NCI-H748 (cell line): ENCODE data around the gene MAFF.
"Not testable (repeated sequence)": the region's sequence is repeated elsewhere in the genome, so short reads cannot be mapped to it uniquely, and the experiment has no call there.

Source experiments
- DNase-seq: peaks from one replicate; lab custom pipeline; 2025; ENCODE audit not compliant: unreplicated experiment; lab: John Stamatoyannopoulos, UW

Gene MAFF

DNA sequence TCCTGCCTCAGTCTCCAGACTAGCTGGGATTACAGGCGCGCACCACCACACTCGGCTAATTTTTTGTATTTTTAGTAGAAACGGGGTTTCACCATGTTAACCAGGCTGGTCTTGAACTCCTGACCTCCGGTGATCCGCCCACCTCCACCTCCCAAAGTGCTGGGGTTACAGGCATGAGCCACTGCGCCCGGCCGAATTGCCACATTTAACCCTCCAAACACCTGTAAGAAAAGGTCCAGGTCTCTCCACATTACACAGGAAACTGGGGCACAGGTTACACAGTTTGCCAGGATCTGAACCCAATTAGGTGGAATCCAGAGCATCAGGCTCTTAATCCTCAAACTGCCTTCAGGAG is 24.2 kb upstream of the MAFF start:
- DNase-seq = not testable (repeated sequence)

DNA sequence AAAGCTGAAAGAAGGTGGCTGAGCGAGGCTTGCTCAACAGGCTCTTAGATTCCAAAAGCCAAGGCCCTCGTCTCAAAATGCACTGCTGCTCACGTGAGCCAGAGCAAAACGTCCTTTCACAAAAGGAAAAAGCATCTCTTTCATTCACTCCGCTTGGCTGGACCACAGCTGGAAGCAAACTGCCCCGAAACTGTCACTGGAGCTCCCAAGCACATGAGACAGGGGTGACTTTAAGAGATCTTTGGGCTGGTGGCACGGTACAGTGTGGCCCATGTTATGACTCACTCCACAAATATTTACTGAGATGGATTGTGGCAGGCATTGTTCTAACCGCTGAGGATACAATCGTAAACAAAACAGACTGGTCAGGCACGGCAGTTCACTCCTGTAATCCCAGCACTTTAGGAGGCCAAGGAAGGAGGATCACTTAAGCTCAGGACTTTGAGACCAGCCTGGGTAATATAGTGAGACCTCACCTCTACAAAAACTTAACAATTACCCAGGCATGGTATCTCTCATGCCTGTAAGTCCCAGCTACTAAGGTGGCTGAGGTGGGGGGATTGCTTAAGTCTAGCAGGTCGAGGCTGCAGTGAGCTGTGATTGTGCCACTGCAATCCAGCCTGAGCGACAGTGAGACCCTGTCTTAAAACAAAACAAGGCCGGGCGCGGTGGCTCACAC is 23.7 kb upstream of the MAFF start:
- peak; percentile 52 for DNase-seq

DNA sequence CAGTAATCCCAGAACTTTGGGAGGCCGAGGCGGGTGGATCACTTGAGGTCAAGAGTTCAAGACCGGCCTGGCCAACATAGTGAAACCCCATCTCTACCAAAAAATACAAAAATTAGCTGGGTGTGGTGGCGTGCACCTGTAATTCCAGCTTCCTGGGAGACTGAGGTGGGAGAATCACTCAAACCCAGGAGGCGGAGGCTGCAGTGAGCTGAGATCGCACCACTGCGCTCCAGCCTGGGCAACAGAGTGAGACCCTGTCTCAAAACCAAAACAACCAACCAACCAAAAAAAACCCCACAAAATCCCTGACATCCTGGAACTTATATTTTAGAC is 23.2 kb upstream of the MAFF start:
- not testable (repeated sequence) for DNase-seq

DNA sequence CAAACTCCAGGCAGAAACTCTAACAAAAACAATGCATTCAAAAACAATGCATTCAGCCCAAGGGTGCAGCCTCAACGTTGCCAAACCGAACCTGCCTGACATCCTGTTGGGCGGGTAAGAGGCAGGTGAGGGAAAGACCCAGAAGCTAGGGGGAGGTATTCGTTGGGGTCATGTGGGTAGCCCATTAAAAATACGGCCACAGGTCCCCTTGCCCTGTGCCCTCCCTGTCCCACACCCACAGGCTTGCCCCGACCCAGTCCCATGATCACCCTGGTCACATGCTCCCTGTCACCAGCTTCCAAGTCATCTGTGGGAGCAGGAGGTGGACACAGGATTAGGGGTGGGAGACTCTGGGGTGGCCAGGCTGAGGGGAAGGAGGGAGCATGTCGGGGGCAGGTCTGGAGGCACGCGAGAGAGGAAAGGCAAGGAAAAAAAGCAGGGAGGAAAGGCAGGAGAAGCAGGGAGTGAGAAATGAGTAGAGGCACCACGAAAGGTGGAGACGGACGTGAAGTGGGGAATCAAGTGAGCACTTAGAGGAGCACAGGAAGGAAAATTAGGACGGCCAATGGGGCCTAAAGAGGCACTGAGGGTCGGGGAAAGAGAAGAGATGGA is 20.8 kb upstream of the MAFF start:
- peak; percentile 24 for DNase-seq

DNA sequence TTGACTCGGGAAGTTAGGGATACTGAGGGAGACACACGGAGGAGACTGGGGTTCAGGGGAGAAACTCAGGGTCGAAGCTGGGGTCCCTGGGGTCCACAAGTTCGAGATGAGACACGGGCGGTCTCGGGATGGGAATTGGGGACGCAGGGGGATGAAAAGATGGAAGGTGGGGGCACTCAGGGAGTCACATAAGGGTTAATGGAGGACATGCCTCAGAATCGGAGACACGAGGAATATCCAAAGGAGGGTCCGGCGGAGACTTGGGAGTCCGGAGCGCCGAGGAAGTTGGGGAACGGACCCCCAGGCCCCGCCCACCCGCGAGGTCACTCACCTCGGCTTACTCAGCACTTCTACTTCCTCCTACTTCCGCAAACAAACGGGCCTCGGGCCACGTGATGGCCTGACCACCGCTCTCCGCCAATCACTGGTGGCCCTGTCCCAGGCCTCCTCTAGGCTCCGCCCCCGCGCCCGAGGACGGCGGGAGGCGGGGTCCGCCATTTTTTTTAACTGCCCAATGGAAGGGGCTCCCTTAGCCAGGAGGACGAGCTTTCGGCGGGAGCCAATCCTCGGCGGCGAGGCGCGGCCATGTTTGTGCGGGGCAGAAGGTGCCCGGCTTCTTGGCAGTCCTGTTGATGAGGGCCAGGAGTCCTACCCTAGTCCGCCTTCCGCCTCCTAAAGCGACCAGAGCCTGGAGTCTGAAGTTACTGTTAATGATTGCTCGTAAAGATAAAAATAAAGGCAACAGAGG is 20.2 kb upstream of the MAFF start, which contains the start of gene PLA2G6:
TSS of gene PLA2G6 (minus strand) at position 378 of the 748 bp plus-strand sequence. CDS start 12,404 bp downstream, outside the sequence.
- peak; percentile 97 for DNase-seq

DNA sequence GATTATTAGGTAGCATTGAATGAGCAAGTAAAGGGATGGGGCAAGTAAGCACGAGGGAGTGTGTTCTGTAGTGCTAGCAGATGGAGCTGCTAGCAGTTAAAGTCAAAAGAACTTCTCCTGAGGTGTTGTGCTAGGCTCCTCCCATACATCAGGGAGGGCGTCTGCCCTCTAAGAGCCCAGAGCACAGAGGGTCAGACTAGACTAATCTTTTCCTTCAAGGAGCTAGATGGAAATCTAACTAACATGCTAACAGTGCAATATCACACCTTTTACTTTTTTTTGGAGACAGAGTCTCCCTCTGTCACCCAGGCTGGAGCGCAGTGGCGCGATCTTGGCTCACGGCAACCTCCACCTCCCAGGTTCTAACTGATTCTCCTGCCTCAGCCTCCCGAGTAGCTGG is 17.0 kb upstream of the MAFF start:
- DNase-seq = no peak

DNA sequence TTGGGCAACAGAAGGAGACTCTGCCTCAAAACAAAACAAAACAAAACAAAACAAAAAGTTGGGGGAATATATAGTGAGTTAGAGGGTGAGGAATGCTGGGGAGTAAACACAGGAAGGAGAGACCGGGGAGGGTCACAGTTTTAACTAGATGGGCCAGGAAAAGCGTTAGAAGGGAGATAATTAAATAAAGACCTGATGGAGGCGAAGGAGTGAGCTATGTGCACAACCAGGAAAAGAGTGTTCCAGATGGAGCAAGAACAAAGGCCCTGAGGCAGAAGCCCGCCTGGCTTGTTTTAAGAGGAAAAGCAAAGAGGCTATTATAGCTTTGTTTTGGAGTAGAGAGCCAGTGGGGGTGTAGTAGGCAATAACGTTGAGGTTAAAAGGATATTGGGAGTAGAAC is 15.4 kb upstream of the MAFF start:
- DNase-seq = no peak

DNA sequence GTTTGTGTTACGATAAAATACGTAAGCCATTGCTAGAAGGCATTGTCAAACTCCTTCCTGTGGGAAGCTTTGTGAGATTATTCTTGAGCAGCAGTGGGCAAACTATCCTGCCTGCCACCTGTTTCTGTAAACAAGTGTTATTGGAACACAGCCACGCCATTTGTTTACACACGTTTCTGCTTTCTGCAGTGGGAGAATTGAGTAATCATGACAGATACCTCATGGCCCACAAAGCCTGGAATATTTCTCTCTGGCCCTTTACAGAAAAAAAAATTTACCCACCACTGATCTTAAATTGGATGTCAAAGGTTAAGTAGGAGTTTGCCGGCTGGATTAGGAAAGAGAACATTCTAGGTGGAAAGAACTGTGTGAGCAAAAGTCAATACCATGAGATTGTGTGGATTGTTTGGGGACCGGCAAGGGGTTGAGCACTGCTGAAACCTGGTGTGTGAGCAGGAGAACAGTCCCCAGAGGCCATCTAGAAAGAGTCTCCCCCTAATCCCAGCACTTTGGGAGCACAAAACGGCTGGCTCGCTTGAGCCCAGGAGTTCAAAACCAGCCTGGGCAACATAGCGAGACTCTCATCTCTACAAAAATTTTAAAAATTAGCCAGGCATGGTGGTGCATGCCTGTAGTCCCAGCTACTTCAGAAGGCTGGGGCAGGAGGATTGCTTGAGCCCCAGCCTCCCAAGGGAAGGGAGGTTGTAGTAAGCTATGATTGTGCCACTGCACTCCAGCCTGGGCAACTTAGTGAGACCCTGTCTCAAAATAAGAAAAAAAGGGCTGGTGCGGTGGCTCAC is 14.2 kb upstream of the MAFF start:
- peak; percentile 26 for DNase-seq

DNA sequence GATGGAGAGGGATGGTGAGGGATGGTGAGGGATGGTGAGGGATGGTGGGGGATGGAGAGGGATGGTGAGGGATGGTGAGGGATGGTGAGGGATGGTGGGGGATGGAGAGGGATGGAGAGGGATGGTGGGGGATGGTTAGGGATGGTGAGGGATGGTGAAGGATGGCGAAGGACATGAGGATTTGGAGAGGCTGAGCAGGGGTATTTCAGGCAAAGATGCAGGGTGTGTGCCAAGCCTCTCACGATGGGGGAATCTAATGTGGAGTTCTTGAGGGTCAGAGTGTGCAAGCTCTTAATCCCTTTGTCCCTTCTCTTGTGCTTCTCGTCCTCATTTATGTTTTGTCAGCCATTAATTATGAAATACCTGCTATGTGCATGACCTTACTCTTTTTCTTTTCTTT is 12.7 kb upstream of the MAFF start:
- DNase-seq = no peak

DNA sequence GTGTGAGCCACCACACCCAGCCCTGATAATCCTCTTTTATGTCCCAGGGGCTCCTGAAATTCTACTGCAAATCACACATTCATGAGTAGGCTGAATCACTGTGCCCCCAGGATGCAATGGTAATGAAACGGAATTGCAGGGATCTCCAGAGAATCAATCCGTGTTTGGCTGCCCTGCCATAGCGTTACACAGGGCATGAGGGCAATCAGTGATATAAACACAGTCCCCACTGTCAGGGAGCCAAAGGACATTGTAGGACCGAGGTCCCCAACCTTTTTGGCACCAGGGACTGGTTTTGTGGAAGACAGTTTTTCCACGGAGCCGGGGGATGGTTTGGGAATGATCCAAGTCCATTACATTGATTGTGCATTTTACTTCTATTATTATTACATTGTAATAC is 11.2 kb upstream of the MAFF start:
- no peak for DNase-seq

DNA sequence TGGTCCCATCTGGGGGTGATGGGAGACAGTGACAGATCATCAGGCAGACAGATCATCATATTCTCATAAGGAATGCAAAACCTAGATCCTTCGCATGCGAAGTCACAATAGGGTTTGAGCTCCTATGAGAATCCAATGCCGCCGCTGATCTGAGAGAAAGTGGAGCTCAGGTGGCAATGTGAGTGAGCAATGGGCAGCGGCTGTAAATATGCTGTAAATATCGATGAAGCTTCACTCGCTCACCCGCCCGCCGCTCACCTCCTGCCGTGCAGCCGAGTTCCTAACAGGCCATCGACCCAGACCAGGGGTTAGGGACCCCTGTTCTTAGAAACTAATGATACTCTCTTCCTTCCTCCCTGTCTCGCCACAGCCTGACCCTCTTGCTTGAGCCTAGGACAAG is 10.7 kb upstream of the MAFF start:
- DNase-seq = no peak

DNA sequence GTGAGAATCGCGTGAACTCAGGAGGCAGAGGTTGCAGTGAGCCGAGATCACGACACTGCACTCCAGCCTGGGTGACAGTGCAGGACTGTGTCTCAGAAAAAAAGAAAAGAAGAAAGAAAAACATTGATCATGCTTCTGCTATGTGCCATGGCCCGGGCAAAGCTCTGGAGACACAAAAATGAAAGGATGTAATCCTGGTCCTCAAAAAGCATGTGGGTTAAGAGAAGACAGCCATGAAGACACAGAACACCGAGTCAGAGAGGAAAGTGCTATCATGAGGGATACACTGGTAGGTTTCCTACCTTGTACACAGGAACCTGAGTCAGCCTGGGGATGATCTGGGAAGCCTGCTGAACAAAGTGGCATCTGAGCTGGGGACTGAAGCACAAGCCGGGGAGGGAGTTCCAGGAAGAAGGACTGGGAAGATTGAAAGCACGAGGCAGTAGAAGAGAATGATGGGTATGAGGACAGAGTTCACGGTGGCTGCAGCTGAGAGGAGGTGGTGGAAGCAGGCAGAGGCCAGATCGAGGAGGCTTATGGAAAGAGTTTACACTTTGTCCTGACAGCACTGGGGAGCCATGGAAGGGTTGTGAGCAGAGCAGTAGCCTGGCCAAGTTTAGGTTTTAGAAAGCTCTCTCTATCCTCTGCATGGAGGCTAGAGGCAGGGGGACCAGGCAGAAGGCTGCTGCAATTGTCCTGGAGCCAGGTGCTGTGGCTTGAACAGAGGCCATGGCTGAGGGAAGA is 9.9 kb upstream of the MAFF start:
- DNase-seq = no peak

DNA sequence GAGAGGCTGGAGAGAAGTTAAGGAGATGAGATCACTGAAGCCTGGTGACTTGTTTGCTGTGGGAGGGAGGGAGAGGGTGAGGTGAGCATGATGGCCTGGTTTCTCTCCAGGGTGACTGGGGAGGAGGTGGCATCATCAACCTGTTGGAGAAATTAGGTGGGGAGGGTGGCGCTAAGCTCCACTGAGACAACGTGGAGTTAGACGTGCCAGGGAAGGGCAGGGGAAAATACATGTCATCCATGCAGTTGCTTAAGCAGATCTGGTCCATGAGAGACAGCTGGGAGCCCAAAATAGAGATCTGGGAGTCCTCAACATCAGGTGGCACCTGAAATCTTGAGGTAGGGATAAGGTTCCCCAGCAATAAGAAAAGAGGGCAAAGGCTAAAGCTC is 9.3 kb upstream of the MAFF start:
- no peak for DNase-seq

DNA sequence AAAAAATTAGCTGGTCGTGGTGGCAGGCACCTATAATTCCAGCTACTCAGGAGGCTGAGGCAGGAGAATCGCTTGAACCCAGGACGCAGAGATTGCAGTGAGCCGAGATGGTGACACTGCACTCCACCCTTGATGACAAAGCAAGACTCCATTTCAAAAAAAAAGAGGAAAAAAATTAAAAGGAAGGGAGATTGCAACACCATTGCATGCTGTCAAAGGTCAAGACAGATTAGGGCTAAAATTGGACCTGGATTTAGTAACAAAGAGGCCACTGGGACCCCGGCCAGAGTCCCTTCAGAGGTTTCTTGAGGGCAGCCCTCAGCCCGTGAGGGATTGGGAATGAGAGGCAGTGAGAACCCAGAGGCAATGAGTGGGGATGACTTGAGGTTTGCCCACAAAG is 8.2 kb upstream of the MAFF start:
- no peak for DNase-seq

DNA sequence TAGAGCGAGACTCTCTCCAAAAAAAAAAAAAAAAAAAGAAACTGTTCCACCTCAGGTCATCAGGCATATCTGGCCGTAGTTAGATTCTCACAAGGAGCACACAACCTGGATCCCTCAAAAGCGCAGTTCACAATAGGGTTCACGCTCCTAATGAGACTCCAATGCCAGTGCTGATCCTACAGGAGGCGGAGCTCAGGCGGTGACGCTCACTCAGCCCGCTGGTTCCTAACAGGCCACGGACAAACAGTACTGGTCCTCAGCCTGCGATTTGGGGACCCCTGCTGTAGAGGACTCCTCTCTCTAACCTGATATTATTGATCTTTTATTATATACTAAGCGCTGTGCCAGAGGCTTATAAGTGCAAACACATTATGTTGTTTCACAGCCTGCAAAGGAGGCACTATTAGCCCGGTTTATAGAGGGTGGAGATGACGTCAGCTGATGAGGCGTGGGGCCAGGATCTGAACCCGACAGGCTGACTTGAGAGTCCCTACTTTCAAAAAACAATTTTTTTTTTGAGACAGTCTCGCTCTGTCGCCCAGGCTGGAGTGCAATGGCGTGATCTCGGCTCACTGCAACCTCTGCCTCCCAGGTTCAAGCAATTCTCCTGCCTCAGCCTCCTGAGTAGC is 4.9 kb upstream of the MAFF start:
- DNase-seq = no peak

DNA sequence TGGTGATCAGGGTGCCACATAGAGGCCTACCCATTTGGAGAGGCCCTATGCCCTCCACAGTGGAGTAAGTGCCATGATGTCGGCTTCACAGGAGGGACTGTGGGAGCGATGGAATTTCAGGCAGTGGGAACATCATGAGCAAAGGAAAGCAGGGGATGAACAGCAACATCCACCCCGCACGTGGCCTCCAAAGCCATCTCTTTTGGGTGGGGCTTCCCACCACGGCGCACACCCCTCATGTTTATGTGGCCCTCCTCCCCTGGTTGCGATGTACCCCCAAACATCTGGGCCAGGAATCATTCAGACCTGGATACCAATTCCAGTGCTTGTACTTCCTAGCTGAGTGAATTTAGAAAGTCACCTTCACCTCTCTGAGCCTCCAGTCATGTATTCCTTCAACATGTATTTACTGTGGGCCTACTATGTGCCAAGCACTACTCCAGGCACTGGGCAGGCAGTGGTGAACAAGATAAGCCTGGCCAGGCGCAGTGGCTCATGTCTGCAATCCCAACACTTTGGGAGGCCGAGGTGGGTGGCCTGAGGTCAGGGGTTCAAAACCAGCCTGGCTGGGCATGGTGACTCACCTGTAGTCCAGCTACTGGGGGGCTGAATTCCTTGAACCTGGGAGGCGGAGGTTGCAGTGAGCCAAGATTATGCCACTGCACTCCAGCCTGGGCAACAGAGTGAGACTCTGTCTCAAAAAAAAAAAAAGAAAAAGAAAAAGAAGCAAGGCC is 1.8 kb upstream of the MAFF start:
- DNase-seq = no peak

DNA sequence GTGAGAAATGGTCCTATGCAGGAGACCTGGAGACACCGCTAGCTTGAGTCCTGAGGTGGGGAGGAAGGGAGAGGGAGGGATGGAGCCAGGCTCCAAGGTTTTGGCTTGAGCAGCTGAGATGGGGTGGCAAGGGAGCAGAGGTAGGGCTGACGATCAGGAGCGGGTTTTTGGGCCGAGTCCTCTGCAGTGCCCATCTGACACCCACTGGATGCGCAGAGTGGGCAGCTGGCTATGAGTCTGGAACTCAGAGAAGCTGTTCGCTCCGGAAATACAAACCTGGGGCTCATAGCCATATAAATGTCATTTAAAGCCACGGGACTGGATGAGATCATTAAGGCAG is 453 bp upstream of the MAFF start:
- DNase-seq = no peak

DNA sequence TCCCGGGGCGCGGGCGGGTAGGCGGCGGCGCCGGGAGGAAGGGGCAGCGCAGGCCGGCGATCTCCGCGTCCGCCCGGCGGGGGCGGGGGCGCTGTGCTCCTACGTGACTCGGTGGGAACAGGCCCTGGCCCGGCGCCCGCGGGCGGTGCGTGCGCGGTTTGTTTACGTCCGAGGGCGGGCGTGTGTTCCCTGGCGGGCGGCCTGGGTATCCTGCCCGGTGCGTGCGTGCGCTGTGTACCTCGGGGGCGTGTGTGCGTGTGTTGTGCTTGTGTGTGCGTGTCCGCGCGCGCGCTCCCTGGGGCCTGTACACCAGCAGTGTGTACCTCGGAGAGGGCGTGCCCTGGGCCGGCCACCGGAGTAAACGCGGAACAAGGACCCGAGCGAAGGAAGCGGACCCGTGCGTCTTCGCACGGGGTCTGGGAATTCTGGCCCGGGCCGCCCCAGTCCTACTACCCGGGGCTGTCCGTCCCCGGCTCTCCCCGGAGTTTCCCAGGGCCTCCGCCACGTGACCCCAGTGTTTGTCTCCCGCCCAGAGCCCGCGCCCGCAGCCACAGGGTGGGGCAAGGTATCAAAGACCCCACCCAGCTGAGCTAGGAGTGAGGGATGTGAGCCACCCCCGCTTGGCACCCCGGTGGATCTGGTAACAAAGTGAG is 769 bp downstream of the MAFF start:
- DNase-seq = peak; percentile 64

DNA sequence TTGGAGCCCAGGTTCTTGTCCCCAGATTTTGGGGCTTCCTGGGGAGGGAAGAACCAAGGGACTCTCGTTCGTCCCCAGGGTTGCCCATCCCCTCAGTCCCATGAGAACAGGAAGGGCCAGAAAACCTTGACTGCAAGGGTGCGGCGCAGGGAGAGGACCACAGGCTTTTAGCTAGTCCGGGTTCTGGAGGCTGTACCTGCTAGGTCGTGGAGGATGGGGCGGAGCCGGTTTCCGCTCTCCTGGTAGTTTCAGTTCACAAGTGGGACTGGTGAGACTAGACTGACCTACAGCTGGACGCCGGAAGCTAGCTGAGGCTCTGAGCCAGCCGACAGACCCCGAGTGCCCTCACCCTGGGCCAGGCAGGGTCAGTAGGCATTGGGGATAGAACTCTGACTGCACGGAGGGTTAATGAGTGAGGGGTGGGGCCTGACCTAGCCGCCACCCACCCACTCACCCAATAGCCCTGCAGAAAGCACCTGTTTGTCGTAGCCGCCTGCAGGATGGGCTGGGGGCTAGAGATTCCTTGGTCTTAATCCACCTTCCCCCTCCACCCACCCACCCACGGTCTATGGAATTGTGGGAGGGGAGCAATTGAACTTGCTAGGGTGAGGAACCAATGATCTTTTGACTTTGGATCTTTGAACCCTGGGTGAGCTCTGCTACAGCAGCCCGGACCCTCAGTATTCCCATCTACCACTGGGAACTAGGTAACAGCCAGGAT is 1.5 kb downstream of the MAFF start:
- peak; percentile 68 for DNase-seq
